Measurements from ENCODE around the gene RFT1.
A peak's percentile ranks its signal among the peaks of the same experiment; 100 is the strongest.

Gene RFT1

GRCh38 chr3:53122933-53123305 is 7.3 kb downstream of the RFT1 start:
- peaks cover 48% of the 10 kb centered on the region for H3K36me3 ChIP-seq (ENCODE audit: control insufficient read depth, insufficient read depth, low read length)
- 94 to 100% methylated on average over 1 of the region's 1 CpG for WGBS, 2 experiments
- H3K9me3 ChIP-seq (ENCODE audit: control insufficient read depth, low read length) = no peaks in the 10 kb centered on the region
- H3K4me3 ChIP-seq (ENCODE audit: insufficient read depth, low read depth, low read length) = no peak overlapping the region
- H3K4me1 ChIP-seq (ENCODE audit: control insufficient read depth, insufficient read depth, low read length) = no peaks in the 10 kb centered on the region
- no peaks in the 10 kb centered on the region for H3K27me3 ChIP-seq (ENCODE audit: control insufficient read depth, insufficient read depth, low read length, poor library complexity, severe bottlenecking)
- H3K27ac ChIP-seq (ENCODE audit: insufficient read depth, low read depth, low read length, poor library complexity, severe bottlenecking) = no peak overlapping the region

GRCh38 chr3:53122255-53122932 is 7.8 kb downstream of the RFT1 start:
- Histone ChIP-seq H3K36me3 (ENCODE audit: control insufficient read depth, insufficient read depth, low read length) (peaks cover 54% of the 10 kb centered on the region), H3K4me3 (ENCODE audit: insufficient read depth, low read depth, low read length) (no peak overlapping the region), H3K27me3 (ENCODE audit: control insufficient read depth, insufficient read depth, low read length, poor library complexity, severe bottlenecking) (no peaks in the 10 kb centered on the region), H3K4me1 (ENCODE audit: control insufficient read depth, insufficient read depth, low read length) (no peaks in the 10 kb centered on the region), H3K27ac (ENCODE audit: insufficient read depth, low read depth, low read length, poor library complexity, severe bottlenecking) (no peak overlapping the region), H3K9me3 (ENCODE audit: control insufficient read depth, low read length) (no peaks in the 10 kb centered on the region)
- WGBS, 2 experiments = 94 to 99% methylated on average over 4 of the region's 4 CpGs

GRCh38 chr3:53120336-53120735 is 9.9 kb downstream of the RFT1 start:
- Histone ChIP-seq H3K27me3 (ENCODE audit: control insufficient read depth, insufficient read depth, low read length, poor library complexity, severe bottlenecking) (no peaks in the 10 kb centered on the region), H3K4me1 (ENCODE audit: control insufficient read depth, insufficient read depth, low read length) (no peaks in the 10 kb centered on the region), H3K36me3 (ENCODE audit: control insufficient read depth, insufficient read depth, low read length) (peaks cover 58% of the 10 kb centered on the region), H3K27ac (ENCODE audit: insufficient read depth, low read depth, low read length, poor library complexity, severe bottlenecking) (no peak overlapping the region), H3K4me3 (ENCODE audit: insufficient read depth, low read depth, low read length) (no peak overlapping the region), H3K9me3 (ENCODE audit: control insufficient read depth, low read length) (no peaks in the 10 kb centered on the region)
- 92 to 97% methylated on average over 4 to 5 of the region's 5 CpGs for WGBS, 2 experiments

GRCh38 chr3:53116956-53117355 is 13.3 kb downstream of the RFT1 start:
- H3K27ac ChIP-seq (ENCODE audit: insufficient read depth, low read depth, low read length, poor library complexity, severe bottlenecking) = no peak overlapping the region
- peaks cover 37% of the 10 kb centered on the region for H3K36me3 ChIP-seq (ENCODE audit: control insufficient read depth, insufficient read depth, low read length)
- H3K4me3 ChIP-seq (ENCODE audit: insufficient read depth, low read depth, low read length) = no peak overlapping the region
- no peaks in the 10 kb centered on the region for H3K4me1 ChIP-seq (ENCODE audit: control insufficient read depth, insufficient read depth, low read length)
- no peaks in the 10 kb centered on the region for H3K27me3 ChIP-seq (ENCODE audit: control insufficient read depth, insufficient read depth, low read length, poor library complexity, severe bottlenecking)
- H3K9me3 ChIP-seq (ENCODE audit: control insufficient read depth, low read length) = no peaks in the 10 kb centered on the region
- 96 to 97% methylated on average over 1 of the region's 1 CpG for WGBS, 2 experiments

- Histone ChIP-seq H3K4me3 (ENCODE audit: insufficient read depth, low read depth, low read length) (no peak overlapping the region), H3K27ac (ENCODE audit: insufficient read depth, low read depth, low read length, poor library complexity, severe bottlenecking) (no peak overlapping the region), H3K4me1 (ENCODE audit: control insufficient read depth, insufficient read depth, low read length) (no peaks in the 10 kb centered on the region), H3K36me3 (ENCODE audit: control insufficient read depth, insufficient read depth, low read length) (peaks cover 24% of the 10 kb centered on the region), H3K9me3 (ENCODE audit: control insufficient read depth, low read length) (no peaks in the 10 kb centered on the region), H3K27me3 (ENCODE audit: control insufficient read depth, insufficient read depth, low read length, poor library complexity, severe bottlenecking) (no peaks in the 10 kb centered on the region)
- 94% methylated on average over 5 of the region's 5 CpGs for WGBS, 2 experiments
These were observed 15.7 kb downstream of the RFT1 start for GRCh38 chr3:53114412-53115074.

- H3K9me3 ChIP-seq (ENCODE audit: control insufficient read depth, low read length) = no peaks in the 10 kb centered on the region
- H3K36me3 ChIP-seq (ENCODE audit: control insufficient read depth, insufficient read depth, low read length) = peaks cover 23% of the 10 kb centered on the region
- H3K27me3 ChIP-seq (ENCODE audit: control insufficient read depth, insufficient read depth, low read length, poor library complexity, severe bottlenecking) = no peaks in the 10 kb centered on the region
- no peak overlapping the region for H3K4me3 ChIP-seq (ENCODE audit: insufficient read depth, low read depth, low read length)
- 15 to 17% methylated on average over 5 of the region's 5 CpGs for WGBS, 2 experiments
- H3K4me1 ChIP-seq (ENCODE audit: control insufficient read depth, insufficient read depth, low read length) = no peaks in the 10 kb centered on the region
- H3K27ac ChIP-seq (ENCODE audit: insufficient read depth, low read depth, low read length, poor library complexity, severe bottlenecking) = peak overlapping the region; percentile 55
These were observed 16.2 kb downstream of the RFT1 start for GRCh38 chr3:53114011-53114400.

GRCh38 chr3:53113293-53114010 is 16.8 kb downstream of the RFT1 start:
- no peak overlapping the region for H3K4me3 ChIP-seq (ENCODE audit: insufficient read depth, low read depth, low read length)
- H3K9me3 ChIP-seq (ENCODE audit: control insufficient read depth, low read length) = no peaks in the 10 kb centered on the region
- 94% methylated on average over 1 of the region's 1 CpG; no CpG with 5 or more reads in 1 of the 2 experiments for WGBS, 2 experiments
- H3K4me1 ChIP-seq (ENCODE audit: control insufficient read depth, insufficient read depth, low read length) = no peaks in the 10 kb centered on the region
- peaks cover 23% of the 10 kb centered on the region for H3K36me3 ChIP-seq (ENCODE audit: control insufficient read depth, insufficient read depth, low read length)
- peak overlapping the region; percentile 55 for H3K27ac ChIP-seq (ENCODE audit: insufficient read depth, low read depth, low read length, poor library complexity, severe bottlenecking)
- H3K27me3 ChIP-seq (ENCODE audit: control insufficient read depth, insufficient read depth, low read length, poor library complexity, severe bottlenecking) = no peaks in the 10 kb centered on the region

- Histone ChIP-seq H3K27me3 (ENCODE audit: control insufficient read depth, insufficient read depth, low read length, poor library complexity, severe bottlenecking) (no peaks in the 10 kb centered on the region), H3K4me1 (ENCODE audit: control insufficient read depth, insufficient read depth, low read length) (no peaks in the 10 kb centered on the region), H3K27ac (ENCODE audit: insufficient read depth, low read depth, low read length, poor library complexity, severe bottlenecking) (no peak overlapping the region), H3K36me3 (ENCODE audit: control insufficient read depth, insufficient read depth, low read length) (peaks cover 11% of the 10 kb centered on the region), H3K9me3 (ENCODE audit: control insufficient read depth, low read length) (no peaks in the 10 kb centered on the region), H3K4me3 (ENCODE audit: insufficient read depth, low read depth, low read length) (no peak overlapping the region)
- 92 to 93% methylated on average over 3 of the region's 3 CpGs for WGBS, 2 experiments
These were observed 18.4 kb downstream of the RFT1 start for GRCh38 chr3:53111822-53112221.

GRCh38 chr3:53109891-53110771 is 20.1 kb downstream of the RFT1 start:
- 77 to 84% methylated on average over 11 of the region's 12 CpGs for WGBS, 2 experiments
- H3K4me3 ChIP-seq (ENCODE audit: insufficient read depth, low read depth, low read length) = no peak overlapping the region
- H3K4me1 ChIP-seq (ENCODE audit: control insufficient read depth, insufficient read depth, low read length) = no peaks in the 10 kb centered on the region
- no peaks in the 10 kb centered on the region for H3K27me3 ChIP-seq (ENCODE audit: control insufficient read depth, insufficient read depth, low read length, poor library complexity, severe bottlenecking)
- H3K9me3 ChIP-seq (ENCODE audit: control insufficient read depth, low read length) = no peaks in the 10 kb centered on the region
- peaks cover 7% of the 10 kb centered on the region for H3K36me3 ChIP-seq (ENCODE audit: control insufficient read depth, insufficient read depth, low read length)
- H3K27ac ChIP-seq (ENCODE audit: insufficient read depth, low read depth, low read length, poor library complexity, severe bottlenecking) = no peak overlapping the region
